ENCODE data around the gene KRTAP5-5. TPM values are rescaled to one million over a fixed set of nuclear protein-coding genes. Genes with fewer than 3 reads are reported as not detected.
A peak's percentile ranks its signal among the peaks of the same experiment; 100 is the strongest.

KRTAP5-5 gene
- total RNA-seq, 1 donor from 2014 or later, result not detected

DNA sequence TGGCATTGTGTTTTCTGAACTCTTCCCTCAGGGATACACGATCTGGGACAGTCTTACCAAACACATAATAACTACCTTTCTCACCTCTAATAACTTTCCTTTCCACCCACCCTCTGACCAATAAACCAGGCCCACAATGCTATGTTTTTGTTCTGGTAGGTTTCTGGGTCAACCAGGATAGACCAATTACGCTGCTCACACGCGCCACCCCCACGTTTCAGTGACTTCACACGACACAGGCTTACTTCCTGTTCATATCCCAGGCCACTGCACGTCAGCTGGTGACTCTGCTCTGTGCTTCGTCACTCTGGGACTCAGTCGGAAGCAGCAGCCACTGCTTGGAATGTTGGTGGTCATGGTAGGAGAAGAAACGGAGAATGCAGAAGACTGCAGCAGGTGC, 10.1 kb upstream of the KRTAP5-5 start:
- no peak overlapping the region for H3K27ac Mint-ChIP-seq (ENCODE audit: unreplicated experiment)
- DNase-seq (ENCODE audit: low spot score), result peak; percentile 14
- TF ChIP-seq, protein P1, sequence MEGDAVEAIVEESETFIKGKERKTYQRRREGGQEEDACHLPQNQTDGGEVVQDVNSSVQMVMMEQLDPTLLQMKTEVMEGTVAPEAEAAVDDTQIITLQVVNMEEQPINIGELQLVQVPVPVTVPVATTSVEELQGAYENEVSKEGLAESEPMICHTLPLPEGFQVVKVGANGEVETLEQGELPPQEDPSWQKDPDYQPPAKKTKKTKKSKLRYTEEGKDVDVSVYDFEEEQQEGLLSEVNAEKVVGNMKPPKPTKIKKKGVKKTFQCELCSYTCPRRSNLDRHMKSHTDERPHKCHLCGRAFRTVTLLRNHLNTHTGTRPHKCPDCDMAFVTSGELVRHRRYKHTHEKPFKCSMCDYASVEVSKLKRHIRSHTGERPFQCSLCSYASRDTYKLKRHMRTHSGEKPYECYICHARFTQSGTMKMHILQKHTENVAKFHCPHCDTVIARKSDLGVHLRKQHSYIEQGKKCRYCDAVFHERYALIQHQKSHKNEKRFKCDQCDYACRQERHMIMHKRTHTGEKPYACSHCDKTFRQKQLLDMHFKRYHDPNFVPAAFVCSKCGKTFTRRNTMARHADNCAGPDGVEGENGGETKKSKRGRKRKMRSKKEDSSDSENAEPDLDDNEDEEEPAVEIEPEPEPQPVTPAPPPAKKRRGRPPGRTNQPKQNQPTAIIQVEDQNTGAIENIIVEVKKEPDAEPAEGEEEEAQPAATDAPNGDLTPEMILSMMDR (IDR thresholded peaks at IDR 0.05), result no peak
- peaks cover 3% of the 10 kb centered on the region for H3K9me3 Mint-ChIP-seq (ENCODE audit: low read depth)
- peaks cover 5% of the 10 kb centered on the region for H3K36me3 Mint-ChIP-seq (ENCODE audit: low read depth)
- peaks cover 62% of the 10 kb centered on the region for H3K27me3 Mint-ChIP-seq (ENCODE audit: low read depth)
- no peak overlapping the region for H3K4me3 Mint-ChIP-seq (ENCODE audit: unreplicated experiment)
- no peaks in the 10 kb centered on the region for H3K4me1 Mint-ChIP-seq (ENCODE audit: low read depth)

DNA sequence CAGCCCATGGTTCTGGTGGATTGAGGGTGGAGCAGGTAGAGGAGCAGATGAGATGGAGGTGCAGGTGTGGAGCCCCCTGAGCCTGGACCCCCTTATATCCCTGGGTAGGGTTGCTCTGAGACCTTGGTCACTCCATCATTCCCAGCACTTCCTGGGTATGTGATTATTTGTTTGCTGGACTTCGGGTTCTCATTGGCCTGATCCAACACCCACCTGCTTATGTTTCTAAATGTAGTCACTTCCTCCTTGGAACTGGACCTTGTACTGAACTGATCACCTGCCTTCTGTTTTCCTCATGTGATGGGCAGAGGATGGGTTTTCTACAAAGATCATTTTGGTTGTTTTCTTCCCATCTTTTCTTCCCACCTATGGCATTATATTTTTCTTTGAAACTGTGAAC, 7.5 kb upstream of the KRTAP5-5 start, which contains the start of gene KRTAP5-4:
KRTAP5-4 (minus strand) TSS at position 53 of the 400 bp plus-strand sequence; CDS start at position 8, 45 bp downstream.
- Mint-ChIP-seq H3K4me3 (ENCODE audit: unreplicated experiment) (no peak within 1 kb of the TSS), H3K27ac (ENCODE audit: unreplicated experiment) (no peak within 1 kb of the TSS), H3K36me3 (ENCODE audit: low read depth) (peaks cover 3% of the 10 kb centered on the region), H3K9me3 (ENCODE audit: low read depth) (peaks cover 3% of the 10 kb centered on the region), H3K27me3 (ENCODE audit: low read depth) (peaks cover 65% of the 10 kb centered on the region), H3K4me1 (ENCODE audit: low read depth) (no peaks in the 10 kb centered on the region)
- TF ChIP-seq, protein P1 (IDR thresholded peaks at IDR 0.05), result no peak
- no peak for DNase-seq (ENCODE audit: low spot score)

DNA sequence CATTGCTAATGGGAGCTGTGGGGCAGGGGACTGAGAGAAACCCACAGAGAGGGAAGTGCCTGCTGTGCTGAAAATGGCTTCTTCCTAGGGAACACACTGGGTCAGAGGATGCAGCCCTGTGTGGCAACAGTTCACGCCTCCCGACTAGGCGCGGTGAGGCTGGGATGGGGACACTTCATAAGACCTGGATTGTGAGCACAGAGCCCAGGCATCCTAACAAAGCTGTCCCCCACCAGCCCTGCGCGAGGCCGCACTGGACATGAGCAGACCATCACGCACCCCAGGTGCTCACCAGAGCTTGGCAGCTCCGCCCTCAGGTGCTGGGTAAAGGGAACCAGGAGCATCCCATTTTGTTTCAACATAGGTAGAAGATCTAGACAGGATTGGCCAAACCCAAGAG, 5.9 kb upstream of the KRTAP5-5 start:
- Mint-ChIP-seq H3K9me3 (ENCODE audit: low read depth) (no peaks in the 10 kb centered on the region), H3K4me3 (ENCODE audit: unreplicated experiment) (no peak overlapping the region), H3K36me3 (ENCODE audit: low read depth) (no peaks in the 10 kb centered on the region), H3K27ac (ENCODE audit: unreplicated experiment) (no peak overlapping the region), H3K4me1 (ENCODE audit: low read depth) (no peaks in the 10 kb centered on the region), H3K27me3 (ENCODE audit: low read depth) (peaks cover 62% of the 10 kb centered on the region)
- no peak for DNase-seq (ENCODE audit: low spot score)
- TF ChIP-seq, protein P1 (IDR thresholded peaks at IDR 0.05), result no peak

DNA sequence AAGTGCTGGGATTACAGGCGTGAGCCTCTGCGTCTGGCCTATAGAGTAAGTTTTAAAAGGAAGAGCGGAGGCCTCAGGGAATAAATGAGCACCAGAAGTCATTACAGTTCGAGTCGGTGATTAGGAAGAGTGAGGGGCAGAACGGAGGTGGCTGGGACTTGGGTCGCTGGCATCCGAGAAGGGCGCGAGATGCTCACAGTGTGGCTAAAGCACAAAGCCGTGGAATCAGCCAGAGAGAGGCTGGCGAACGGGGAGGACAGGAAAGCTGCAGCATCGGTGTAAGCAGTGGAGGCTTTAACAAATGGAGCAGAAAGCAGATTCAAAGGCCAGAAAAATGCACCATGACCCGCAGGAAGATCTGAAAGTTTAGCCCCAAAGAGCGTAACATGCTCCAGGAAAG, 5.0 kb upstream of the KRTAP5-5 start:
- no peak overlapping the region for H3K4me3 Mint-ChIP-seq (ENCODE audit: unreplicated experiment)
- peaks cover 64% of the 10 kb centered on the region for H3K27me3 Mint-ChIP-seq (ENCODE audit: low read depth)
- H3K27ac Mint-ChIP-seq (ENCODE audit: unreplicated experiment), result no peak overlapping the region
- H3K4me1 Mint-ChIP-seq (ENCODE audit: low read depth), result no peaks in the 10 kb centered on the region
- H3K36me3 Mint-ChIP-seq (ENCODE audit: low read depth), result no peaks in the 10 kb centered on the region
- no peak for DNase-seq (ENCODE audit: low spot score)
- TF ChIP-seq, protein P1 (IDR thresholded peaks at IDR 0.05), result no peak
- no peaks in the 10 kb centered on the region for H3K9me3 Mint-ChIP-seq (ENCODE audit: low read depth)

DNA sequence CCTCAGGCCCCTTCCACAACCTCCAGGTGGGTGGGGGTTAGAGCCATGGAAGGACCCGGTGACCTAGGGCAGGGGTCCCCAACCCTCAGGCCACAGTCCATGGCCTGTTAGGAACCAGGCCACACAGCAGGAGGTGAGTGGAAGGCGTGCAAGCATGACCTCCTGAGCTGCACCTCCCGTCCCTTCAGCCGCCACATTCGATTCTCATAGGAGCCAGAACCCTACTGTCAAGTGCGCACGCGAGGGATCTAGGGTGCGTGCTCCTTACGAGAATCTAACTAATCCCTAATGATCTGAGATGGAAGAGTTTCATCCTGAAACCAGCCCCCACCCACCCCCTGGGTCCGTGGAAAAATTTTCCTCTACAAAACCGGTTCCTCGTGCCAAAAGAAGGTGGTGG, 4.0 kb upstream of the KRTAP5-5 start:
- peaks cover 60% of the 10 kb centered on the region for H3K27me3 Mint-ChIP-seq (ENCODE audit: low read depth)
- H3K9me3 Mint-ChIP-seq (ENCODE audit: low read depth), result no peaks in the 10 kb centered on the region
- TF ChIP-seq, protein P1 (IDR thresholded peaks at IDR 0.05), result no peak
- H3K36me3 Mint-ChIP-seq (ENCODE audit: low read depth), result no peaks in the 10 kb centered on the region
- DNase-seq (ENCODE audit: low spot score), result peak; percentile 66
- no peak overlapping the region for H3K27ac Mint-ChIP-seq (ENCODE audit: unreplicated experiment)
- H3K4me3 Mint-ChIP-seq (ENCODE audit: unreplicated experiment), result no peak overlapping the region
- no peaks in the 10 kb centered on the region for H3K4me1 Mint-ChIP-seq (ENCODE audit: low read depth)

All from chondrocyte (in vitro differentiated cells).